GM19372 (cell line): ENCODE measurements around the gene LMTK3.

Experiments used
- ATAC-seq: cut with Tn5 transposase; IDR thresholded peaks from one replicate; pipeline ENCODE4 v1.9.1; 2021; ENCODE audit warnings: mild to moderate bottlenecking, low read depth, moderate library complexity; ENCODE audit not compliant: unreplicated experiment

The LMTK3 gene

DNA sequence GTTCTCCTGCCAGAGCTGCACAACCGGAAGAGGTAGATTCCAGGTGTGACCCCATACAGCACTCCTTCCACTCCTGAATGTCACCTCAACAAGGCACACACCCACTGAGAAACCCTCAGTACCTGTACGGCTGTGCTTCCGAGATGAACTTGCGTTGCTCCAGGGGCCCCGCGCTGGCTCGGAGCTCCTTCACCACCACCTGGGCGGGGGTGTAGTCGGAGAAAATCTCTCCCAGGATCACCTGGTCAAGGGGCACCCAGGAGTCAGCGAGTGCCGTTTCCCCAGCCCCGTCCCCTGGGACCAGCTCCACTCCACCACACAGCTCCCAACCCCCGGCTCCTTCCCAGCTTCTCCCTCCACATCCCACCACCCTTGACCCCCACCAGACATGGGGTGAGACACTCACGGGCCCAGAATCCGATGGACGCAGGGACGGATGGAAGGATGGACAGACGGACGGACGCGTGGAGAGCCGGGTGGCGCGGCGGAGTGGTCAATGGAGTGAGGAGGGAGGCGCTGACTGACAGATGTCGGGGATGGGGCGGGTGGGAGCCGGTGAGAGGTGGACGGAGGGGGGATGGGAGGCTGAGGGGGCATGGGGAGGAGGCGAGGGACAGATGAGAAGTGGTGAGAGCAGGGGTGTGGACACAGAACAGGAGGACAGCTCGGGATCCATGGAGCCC is 2.8 kb downstream of the LMTK3 start:
- no peak for ATAC-seq

- ATAC-seq: no peak
These were observed 3.7 kb downstream of the LMTK3 start for GRCh38 chr19:48507911-48508439.

DNA sequence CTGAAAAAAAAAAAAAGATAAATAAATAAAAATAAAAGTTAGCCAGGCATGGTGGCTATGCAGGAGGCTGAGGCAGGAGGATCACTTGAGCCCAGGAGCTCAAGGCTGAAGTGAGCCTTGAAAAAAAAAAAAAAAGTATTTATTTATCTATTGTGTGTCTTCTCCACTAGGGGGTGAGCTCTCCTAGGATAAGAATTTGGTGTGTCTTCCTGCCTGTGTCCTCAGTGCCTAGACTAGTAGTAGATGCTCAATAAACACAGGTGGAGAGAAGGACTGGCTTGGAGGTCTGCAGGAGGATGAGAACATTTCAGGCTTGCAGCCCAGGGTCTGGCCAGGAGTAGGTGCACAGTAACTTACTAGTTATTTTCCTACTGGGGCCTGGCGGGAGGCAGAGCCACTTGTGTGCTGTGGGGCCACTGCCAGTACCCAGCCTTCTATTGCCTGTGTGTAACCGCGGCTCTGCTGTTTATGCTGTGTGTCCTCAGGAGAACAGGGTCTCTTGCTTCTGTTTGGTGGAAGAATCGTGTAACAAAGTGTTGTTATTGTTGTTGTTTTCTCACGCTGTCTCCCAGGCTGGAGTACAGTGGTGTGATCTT is 5.4 kb downstream of the LMTK3 start:
- no peak for ATAC-seq

DNA sequence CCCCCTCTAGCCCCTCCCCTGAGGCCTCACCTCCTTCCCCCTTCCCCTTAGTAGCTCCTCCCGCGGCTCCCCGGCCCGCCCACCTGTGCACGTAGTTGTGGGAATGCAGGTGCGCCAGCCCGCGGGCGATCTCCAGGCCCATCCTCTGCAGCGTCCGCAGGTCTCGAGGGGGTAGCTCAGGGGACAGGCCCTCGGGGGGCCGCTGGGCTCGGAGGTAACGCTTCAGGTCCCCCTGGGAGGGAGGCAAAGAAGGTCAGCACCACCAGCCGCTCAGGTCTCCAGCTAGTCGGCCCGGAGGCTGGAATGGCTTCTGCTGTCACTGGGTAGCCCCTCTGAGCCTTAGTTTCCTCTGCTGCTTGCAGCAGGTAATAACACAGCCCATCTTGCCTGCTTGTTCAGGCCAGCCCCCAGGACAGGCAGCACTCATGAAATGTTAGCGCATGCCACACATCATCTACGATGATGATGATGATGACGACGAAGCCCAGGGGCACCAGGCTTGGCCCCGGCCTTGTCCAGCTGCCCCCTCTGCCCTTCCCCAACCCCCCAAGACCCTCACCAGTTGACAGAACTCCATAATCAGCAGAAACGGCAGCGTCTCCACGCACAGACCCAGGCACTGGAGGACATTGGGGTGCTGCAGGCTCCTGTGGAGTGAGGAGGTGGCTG is 9.2 kb downstream of the LMTK3 start:
- ATAC-seq: no peak

GRCh38 chr19:48501494-48502349 is 9.9 kb downstream of the LMTK3 start:
- no peak for ATAC-seq

DNA sequence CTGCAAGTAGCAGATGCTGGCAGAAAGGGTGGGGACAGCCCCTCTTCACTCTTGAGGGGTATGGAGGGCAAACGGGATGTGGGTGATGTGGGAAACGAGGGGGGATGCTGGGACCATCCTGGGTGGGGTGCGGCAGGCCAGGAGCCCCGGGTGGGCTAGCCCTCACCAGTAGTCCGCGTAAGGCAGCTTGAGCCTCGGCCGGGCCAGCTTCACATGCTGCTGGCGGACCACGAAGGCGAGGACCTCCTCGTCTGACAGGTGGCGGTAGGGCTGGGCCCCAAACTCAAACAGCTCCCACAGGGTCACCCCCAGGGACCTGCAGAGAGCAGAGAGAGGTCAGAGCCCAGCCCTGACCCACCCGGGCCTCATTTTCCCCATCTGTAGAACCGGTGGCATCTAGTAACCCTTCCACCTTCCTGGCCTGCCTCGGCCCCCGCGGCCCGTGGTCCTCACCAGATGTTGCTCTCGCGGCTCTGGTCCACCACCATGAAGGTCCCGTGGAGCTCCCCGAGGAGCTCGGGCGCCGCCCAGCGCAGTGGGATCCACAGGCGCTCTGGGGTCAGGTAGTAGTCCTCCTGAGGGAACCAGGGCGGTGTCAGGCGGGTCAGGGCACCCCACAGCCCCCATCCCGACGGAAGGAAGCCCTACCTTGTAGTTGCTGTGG is 10.7 kb downstream of the LMTK3 start:
- ATAC-seq: no peak

GRCh38 chr19:48499316-48500090 is 12.1 kb downstream of the LMTK3 start:
- ATAC-seq: no peak

DNA sequence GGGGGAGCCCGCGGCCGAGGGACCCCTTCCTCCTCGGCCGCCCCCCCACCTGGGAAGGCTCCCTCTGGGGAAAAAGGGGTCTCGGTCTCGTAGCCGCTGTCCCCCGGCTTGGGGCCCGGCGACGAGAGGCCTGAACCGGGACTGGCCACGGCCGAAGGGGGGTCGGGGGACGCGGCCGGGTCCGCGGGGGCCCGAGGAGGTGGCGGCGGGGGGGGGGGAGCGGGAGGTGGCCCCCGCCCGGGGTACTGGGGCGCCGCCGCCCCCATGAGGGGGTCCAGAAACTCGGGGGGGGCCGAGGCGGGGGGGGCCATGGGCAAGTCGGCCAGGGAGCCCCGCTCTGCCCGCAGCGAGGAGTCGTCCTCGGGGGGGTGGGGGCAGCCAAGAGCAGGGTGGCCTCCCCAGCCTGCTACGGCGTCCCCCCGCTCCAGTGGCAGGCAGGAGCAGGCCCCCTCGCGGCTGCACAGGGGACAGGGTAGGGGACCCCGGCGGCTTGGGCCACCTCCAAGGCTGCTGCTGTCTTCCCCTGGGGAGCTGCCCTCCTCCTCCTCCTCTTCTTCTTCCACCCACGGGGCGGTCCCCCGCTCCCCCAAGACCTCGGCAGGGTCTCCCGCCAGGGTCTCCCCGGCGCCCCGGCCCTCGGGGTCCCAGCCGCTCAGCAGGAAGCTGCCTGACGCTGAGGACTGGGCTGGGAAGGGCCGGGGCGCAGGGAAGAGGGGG is 12.9 kb downstream of the LMTK3 start:
- no peak for ATAC-seq

GRCh38 chr19:48497728-48498594 is 13.7 kb downstream of the LMTK3 start:
- no peak for ATAC-seq

- ATAC-seq: no peak
These were observed 14.5 kb downstream of the LMTK3 start for GRCh38 chr19:48496959-48497727.

- ATAC-seq: no peak
These were observed 16.2 kb downstream of the LMTK3 start for GRCh38 chr19:48495396-48495795.

DNA sequence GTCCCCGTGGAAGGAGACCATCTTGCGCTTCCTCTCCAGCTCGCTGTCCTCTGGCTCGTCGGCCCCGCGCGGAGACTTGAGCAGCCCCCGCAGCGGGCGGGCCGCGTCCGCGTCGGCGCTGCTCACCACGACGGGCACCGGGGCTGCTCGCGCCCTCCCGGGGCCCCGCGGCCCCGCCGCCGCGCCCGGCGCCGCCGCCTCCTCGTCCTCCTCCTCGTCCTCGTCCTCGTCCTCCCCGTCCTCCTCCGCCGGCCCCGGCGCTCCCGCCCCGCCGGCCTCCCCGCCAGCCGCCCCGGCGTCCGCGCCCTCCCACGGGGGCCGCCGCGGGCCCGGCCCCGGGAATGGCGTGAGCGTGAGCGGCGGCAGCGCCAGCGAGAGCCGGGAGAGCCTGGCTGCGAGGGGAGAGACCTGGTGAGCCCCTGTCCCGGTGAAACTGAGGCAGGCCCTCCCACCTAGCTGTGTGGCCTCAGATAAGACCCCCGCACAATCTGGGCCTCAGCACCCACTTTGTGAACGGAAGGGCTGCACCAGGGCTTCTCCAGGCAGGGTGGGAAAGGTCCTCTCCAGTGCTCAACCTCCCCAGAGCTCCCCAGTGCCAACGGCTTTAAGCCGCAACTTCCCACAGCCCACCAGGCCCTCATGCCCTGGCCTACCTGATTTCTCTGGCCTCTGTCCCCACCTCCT is 17.8 kb downstream of the LMTK3 start:
- ATAC-seq: no peak

DNA sequence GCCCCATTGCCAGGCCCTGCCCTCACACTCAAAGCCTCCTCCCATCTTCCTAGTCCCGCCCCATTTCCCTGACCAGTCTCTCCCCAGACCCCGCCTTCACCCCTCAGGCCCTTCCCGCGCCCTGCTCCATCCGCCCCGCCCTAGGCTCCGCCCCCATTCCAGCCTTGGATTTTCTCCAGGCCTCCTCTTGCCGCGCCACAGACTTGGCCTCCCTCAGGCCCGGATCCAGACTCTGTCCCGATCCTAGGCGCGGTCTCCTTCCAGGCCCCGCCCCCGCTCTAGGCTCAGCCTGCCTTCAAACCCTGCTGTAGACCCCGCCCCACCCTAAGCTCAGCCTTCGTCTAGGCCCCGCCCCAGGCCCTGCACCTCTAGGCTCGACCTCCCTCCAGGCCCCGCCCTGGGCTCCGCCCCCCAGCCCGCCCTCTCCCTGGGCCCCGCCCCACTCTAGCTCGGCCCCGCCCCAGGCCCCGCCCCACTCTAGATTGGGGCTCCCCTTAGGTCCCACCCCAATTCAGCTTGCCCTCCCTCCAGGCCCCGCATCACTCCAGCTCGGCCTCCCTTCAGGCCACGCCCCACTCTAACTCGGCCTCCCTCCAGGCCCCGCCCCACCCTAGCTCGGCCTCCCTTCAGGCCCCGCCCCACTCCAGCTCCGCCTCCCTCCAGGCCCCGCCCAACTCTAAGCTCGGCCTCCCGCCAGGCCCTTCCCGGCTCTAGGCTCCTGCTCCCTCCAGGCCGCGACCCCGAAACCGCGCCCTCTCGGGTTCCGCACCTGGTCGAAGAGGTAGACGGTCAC is 18.5 kb downstream of the LMTK3 start:
- peak; percentile 58 for ATAC-seq

- ATAC-seq: no peak
These were observed 19.9 kb downstream of the LMTK3 start for GRCh38 chr19:48491793-48492123.

DNA sequence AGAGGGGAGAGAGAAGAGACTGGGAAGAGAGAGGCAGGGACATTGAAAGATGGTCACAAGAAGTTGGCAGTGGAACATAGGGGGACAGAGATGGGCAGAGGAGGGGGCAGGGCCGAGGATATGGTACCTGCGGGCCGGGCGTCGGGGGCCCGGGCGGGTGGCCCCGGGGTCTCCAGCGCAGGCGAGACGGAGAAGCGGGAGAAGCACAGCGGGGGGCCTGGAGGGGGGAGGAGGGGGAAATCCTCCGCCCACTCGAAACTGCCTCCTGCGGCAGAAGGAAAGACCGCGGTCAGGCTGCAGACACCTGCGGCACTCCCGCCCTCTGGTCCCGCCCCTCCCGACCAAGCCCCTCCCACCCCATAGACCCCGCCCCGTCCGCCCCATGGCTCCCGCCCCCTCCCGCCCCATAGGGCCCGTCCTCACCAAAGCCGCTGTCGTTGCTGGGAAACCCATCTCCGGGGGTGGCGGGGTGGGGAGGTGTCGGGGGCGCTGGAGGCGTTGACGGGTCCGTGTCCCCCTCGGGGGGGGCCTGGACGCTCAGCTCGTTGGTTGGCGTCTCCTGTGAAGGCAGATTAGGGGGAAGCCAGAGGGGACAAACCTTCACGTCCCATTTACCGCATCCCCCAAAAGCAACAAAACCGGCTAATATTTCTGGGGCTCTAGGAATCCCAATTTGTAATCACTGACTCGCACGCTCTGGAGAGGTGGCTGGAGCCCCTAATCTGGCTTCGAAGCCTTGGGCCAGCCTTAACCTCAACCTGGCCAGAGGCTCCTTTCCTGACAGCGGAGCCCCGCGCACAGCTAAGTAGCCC is 20.4 kb downstream of the LMTK3 start:
- no peak for ATAC-seq
